Endothelial cell of umbilical vein (primary cell): ENCODE results near the gene SSC4D. TPM values are rescaled to one million over a fixed set of nuclear protein-coding genes. Genes with fewer than 3 reads are reported as not detected.

Source experiments
- BruUV-seq: library from RNA; stranded (reverse); fragments of 400-500 nt; replicated peaks from 2 replicates; lab custom pipeline; 2021; lab: Mats Ljungman, UMichigan
- CTCF ChIA-PET: fragments of 300-600, 350-600 bp; sonication (Branson Sonifier 250); formaldehyde crosslinking; loops from one replicate; lab custom pipeline; 2021; ENCODE audit warnings: antibody characterized with exemption, inconsistent platforms; lab: Charles Lee
- POLR2A ChIA-PET: fragments of 300-600, 350-600 bp; sonication (Branson Sonifier 250); formaldehyde crosslinking; loops from one replicate; lab custom pipeline; 2021; ENCODE audit warnings: antibody characterized with exemption, inconsistent platforms; lab: Charles Lee
- DNase-seq: peaks from one replicate; pipeline ENCODE4 v3.0.0-alpha.2; 2011; ENCODE audit warnings: low read depth, low spot score
- FAIRE-seq: peaks from 2 replicates; lab custom pipeline; 2011; peaks lifted over from hg19 to GRCh38; lab: Jason Lieb, UNC
- H2AFZ ChIP-seq: 2 replicates; pipeline ENCODE4 v1.6.0; 2012; ENCODE audit warnings: low read depth, low read length, control low read depth, inconsistent platforms
- H3K27ac ChIP-seq: 2 replicates; pipeline ENCODE4 v1.5.1; 2011; ENCODE audit warnings: low read depth, mild to moderate bottlenecking, control low read depth, low read length, moderate library complexity; ENCODE audit not compliant: insufficient read depth
- H3K27me3 ChIP-seq, 2 experiments: 2 replicates each; pipeline versions ENCODE4 v1.6.0 to v1.6.1; 2011; ENCODE audit warnings: low read length in 2 of 2, mixed read lengths in 1 of 2; ENCODE audit not compliant: control insufficient read depth in 2 of 2, insufficient read depth in 2 of 2
- H3K36me3 ChIP-seq, 2 experiments: 2 replicates in 1 of 2; 3 replicates in 1 of 2; pipeline ENCODE4 v1.5.1; 2011; ENCODE audit warnings: low read length in 2 of 2, mild to moderate bottlenecking in 1 of 2, moderate library complexity in 1 of 2; ENCODE audit not compliant: control insufficient read depth in 2 of 2, insufficient read depth in 2 of 2; ENCODE audit errors: extremely low read depth in 1 of 2
- H3K4me1 ChIP-seq: 3 replicates; pipeline ENCODE4 v1.5.1; 2011; ENCODE audit warnings: mild to moderate bottlenecking, low read length; ENCODE audit not compliant: control insufficient read depth, insufficient read depth; ENCODE audit errors: extremely low read depth
- H3K4me2 ChIP-seq: 2 replicates; pipeline ENCODE4 v1.6.1; 2011; ENCODE audit warnings: low read length, control low read depth, mixed read lengths; ENCODE audit not compliant: insufficient read depth
- H3K4me3 ChIP-seq, 3 experiments: fragments of 200-600 bp in 1 of 3; sonication (generic), shearing (Covaris generic) in 1 of 3; replicated peaks in 1 of 3; 2 replicates each; pipeline ENCODE4 v1.5.1; 2011 to 2016; ENCODE audit warnings: control low read depth in 3 of 3, low read length in 3 of 3, mild to moderate bottlenecking in 2 of 3, inconsistent platforms in 1 of 3, low read depth in 1 of 3, moderate library complexity in 1 of 3; ENCODE audit not compliant: insufficient read depth in 1 of 3
- H3K79me2 ChIP-seq: 2 replicates; pipeline ENCODE4 v1.6.0; 2012; ENCODE audit warnings: low read length, inconsistent platforms; ENCODE audit not compliant: control insufficient read depth, insufficient read depth
- H3K9ac ChIP-seq: replicated peaks from 2 replicates; pipeline ENCODE3; 2011; ENCODE audit warnings: low read length, control low read depth; ENCODE audit not compliant: insufficient read depth; ENCODE audit errors: extremely low read depth
- H3K9me1 ChIP-seq: replicated peaks from 3 replicates; pipeline ENCODE4 v1.6.0; 2011; ENCODE audit warnings: mild to moderate bottlenecking, low read length; ENCODE audit not compliant: control insufficient read depth, insufficient read depth; ENCODE audit errors: extremely low read depth
- H3K9me3 ChIP-seq: replicated peaks from 2 replicates; pipeline ENCODE4 v1.5.1; 2012; ENCODE audit warnings: low read length, inconsistent platforms; ENCODE audit not compliant: control insufficient read depth, insufficient read depth
- H4K20me1 ChIP-seq: replicated peaks from 2 replicates; pipeline ENCODE3; 2011; ENCODE audit warnings: mild to moderate bottlenecking, low read length; ENCODE audit not compliant: control insufficient read depth, insufficient read depth; ENCODE audit errors: extremely low read depth
- EZH2 ChIP-seq: IDR thresholded peaks from 2 replicates; pipeline ENCODE4 v1.6.1; 2012; ENCODE audit warnings: borderline replicate concordance, low read depth, mild to moderate bottlenecking, moderate library complexity, low read length, inconsistent platforms; ENCODE audit not compliant: severe bottlenecking
- GATA2 ChIP-seq: IDR thresholded peaks from 2 replicates; pipeline ENCODE4 v1.7.0; 2011; ENCODE audit warnings: low read depth, mild to moderate bottlenecking, moderate library complexity, mixed read lengths, low read length; ENCODE audit not compliant: insufficient read length, insufficient read depth
- JUN ChIP-seq: IDR thresholded peaks from 2 replicates; pipeline ENCODE4 v1.6.1; 2011; ENCODE audit warnings: borderline replicate concordance, low read depth; ENCODE audit not compliant: insufficient read length, insufficient read depth
- MYC ChIP-seq: IDR thresholded peaks from one replicate; pipeline ENCODE4 v1.6.1; 2011; ENCODE audit warnings: mild to moderate bottlenecking, low read depth, low read length
- POLR2A ChIP-seq: IDR thresholded peaks from 2 replicates; pipeline ENCODE4 v1.6.1; 2012; ENCODE audit warnings: low read depth, mild to moderate bottlenecking, control low read depth, low read length
- POLR2AphosphoS5 ChIP-seq: IDR thresholded peaks from 2 replicates; pipeline ENCODE4 v1.6.1; 2012; ENCODE audit warnings: low read depth, mild to moderate bottlenecking, control low read depth, low read length, moderate library complexity; ENCODE audit not compliant: insufficient read depth
- dilution Hi-C: fragments of 300-500 bp; cut with MboI; formaldehyde crosslinking; loops from one replicate; pipeline ENCODE4 v1.15.0; 2019; ENCODE audit warnings: low sequenced_read_pairs; ENCODE audit not compliant: extremely low pct_ligation_motif_present
- intact Hi-C: fragments of 100-400 bp; cut with micrococcal nuclease; formaldehyde crosslinking; loops from one replicate; pipeline ENCODE4 v1.10.0; 2022
- polyA plus RNA-seq, 4 experiments: library from polyadenylated mRNA; depleted of rRNA in 3 of 4; stranded (reverse) in 3 of 4; unstranded in 1 of 4; fragments of >200 nt; gene quantifications; 2 replicates each; pipeline versions ENCODE4 v1.2.1 to v1.2.3, GENCODE V29; 2011 to 2012; ENCODE audit warnings: missing spikeins in 1 of 4
- total RNA-seq: library from RNA; stranded (reverse); gene quantifications from 2 replicates; pipeline ENCODE4 v1.2.3, GENCODE V29; 2021
- TF ChIP-seq, protein P1 (sequence below), 2 donors: IDR thresholded peaks; 1 replicate in 1 of 2; 2 replicates in 1 of 2; pipeline ENCODE4 v1.5.1; 2011; ENCODE audit warnings: low read length in 2 of 2, mild to moderate bottlenecking in 2 of 2, moderate library complexity in 2 of 2, control low read depth in 1 of 2, inconsistent platforms in 1 of 2, low read depth in 1 of 2; ENCODE audit not compliant: insufficient read depth in 1 of 2; ENCODE audit errors: extremely low read depth in 1 of 2
- TF ChIP-seq, protein P2 (sequence below): IDR thresholded peaks from 2 replicates; pipeline ENCODE4 v1.6.1; 2011; ENCODE audit not compliant: insufficient read depth, insufficient read length

The SSC4D gene
- total and polyA plus RNA-seq, 2 donors (not counting 3 experiments of a cell fraction or from before 2014, with no cell fraction given) = 0.46 to 0.88 TPM

DNA sequence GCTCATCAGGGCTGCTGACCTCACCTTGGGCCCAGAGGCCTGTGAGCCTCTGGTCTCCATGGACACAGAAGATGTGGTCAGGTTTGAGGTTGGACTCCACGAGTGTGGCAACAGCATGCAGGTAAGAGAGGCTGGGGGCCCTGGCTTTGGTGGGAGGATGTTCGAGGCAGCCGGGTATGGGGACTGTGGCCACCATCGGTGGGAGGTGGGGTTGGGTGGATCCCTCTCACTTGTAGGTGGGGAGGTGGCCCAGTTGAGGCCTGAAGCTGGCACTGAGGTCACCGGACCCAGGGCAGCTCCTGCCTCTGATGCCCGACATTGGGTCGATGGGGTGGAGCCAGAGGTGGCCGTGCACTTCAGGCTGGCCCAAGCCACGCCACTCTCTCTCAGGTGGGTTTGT, 15.7 kb upstream of the SSC4D start:
- no peaks in the 10 kb centered on the region for H3K79me2 ChIP-seq
- H3K36me3 ChIP-seq = no peaks in the 10 kb centered on the region
- no peaks in the 10 kb centered on the region for H3K9me1 ChIP-seq
- H3K4me1 ChIP-seq = peaks cover 9% of the 10 kb centered on the region
- H3K9ac ChIP-seq = no peak overlapping the region
- FAIRE-seq = no peak
- intact Hi-C loops = no loop called here
- no peak for DNase-seq
- H3K27ac ChIP-seq = no peak overlapping the region
- H3K9me3 ChIP-seq = no peaks in the 10 kb centered on the region
- TF ChIP-seq, protein P1, sequence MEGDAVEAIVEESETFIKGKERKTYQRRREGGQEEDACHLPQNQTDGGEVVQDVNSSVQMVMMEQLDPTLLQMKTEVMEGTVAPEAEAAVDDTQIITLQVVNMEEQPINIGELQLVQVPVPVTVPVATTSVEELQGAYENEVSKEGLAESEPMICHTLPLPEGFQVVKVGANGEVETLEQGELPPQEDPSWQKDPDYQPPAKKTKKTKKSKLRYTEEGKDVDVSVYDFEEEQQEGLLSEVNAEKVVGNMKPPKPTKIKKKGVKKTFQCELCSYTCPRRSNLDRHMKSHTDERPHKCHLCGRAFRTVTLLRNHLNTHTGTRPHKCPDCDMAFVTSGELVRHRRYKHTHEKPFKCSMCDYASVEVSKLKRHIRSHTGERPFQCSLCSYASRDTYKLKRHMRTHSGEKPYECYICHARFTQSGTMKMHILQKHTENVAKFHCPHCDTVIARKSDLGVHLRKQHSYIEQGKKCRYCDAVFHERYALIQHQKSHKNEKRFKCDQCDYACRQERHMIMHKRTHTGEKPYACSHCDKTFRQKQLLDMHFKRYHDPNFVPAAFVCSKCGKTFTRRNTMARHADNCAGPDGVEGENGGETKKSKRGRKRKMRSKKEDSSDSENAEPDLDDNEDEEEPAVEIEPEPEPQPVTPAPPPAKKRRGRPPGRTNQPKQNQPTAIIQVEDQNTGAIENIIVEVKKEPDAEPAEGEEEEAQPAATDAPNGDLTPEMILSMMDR (IDR thresholded peaks at IDR 0.05; ENCODE audit: extremely low read depth in 1 of 2, insufficient read depth in 1 of 2, low read depth in 1 of 2, low read length in 2 of 2) = no peak
- TF ChIP-seq MYC (no peak), JUN (no peak), POLR2AphosphoS5 (no peak), POLR2A (no peak)
- POLR2A ChIA-PET = no interaction called here
- no peak overlapping the region for H3K4me3 ChIP-seq
- no TSS peak for BruUV-seq
- H2AFZ ChIP-seq = no peak overlapping the region
- H3K4me2 ChIP-seq = no peak overlapping the region
- no peaks in the 10 kb centered on the region for H4K20me1 ChIP-seq
- CTCF ChIA-PET = no interaction called here
- H3K27me3 ChIP-seq = peaks cover 0 to under 1% of the 10 kb centered on the region in 2 experiments
- dilution Hi-C loops = no loop called here

DNA sequence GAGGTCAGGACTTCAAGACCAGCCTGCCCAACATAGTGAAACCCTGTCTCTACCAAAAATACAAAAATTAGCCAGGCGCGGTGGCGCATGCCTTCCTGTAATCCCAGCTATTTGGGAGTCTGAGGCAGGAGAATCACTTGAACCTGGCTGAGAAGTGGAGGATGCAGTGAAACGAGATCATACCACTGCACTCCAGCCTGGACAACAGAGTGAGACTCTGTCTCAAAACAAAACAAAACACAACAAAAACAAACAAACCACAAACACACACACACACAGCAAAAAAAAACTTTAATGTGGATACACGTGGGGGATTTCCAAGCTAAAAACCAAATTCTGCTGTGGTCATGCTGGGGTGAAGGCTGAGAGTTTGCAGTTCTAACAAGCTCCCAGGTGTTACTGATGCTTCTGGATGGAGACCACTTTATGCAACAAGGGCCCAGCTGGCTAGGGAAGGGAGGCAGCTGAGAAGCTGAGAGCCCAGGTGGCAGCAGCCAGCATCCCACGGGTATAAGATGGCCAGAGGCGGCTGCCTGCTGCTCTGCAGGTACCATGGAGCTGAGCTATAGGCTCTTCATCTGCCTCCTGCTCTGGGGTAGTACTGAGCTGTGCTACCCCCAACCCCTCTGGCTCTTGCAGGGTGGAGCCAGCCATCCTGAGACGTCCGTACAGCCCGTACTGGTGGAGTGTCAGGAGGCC, 15.1 kb upstream of the SSC4D start, which contains the start of gene ZP3:
ZP3 (plus strand) TSS at position 538 of the 699 bp plus-strand sequence; CDS start at position 553, 15 bp downstream.
- Histone ChIP-seq H3K9me3 (no peaks in the 10 kb centered on the region), H3K4me3 (no peak within 1 kb of the TSS), H3K4me2 (no peak within 1 kb of the TSS), H3K27ac (no peak within 1 kb of the TSS), H3K9ac (no peak within 1 kb of the TSS), H3K36me3 (no peaks in the 10 kb centered on the region), H4K20me1 (no peaks in the 10 kb centered on the region), H3K79me2 (no peaks in the 10 kb centered on the region), H3K4me1 (peaks cover 9% of the 10 kb centered on the region), H3K27me3 (peaks cover 0 to 3% of the 10 kb centered on the region in 2 experiments), H3K9me1 (no peaks in the 10 kb centered on the region), H2AFZ (no peak within 1 kb of the TSS)
- DNase-seq (no peak), FAIRE-seq (no peak)
- CTCF ChIA-PET = interaction anchor here (0.7 kb wide), 1 partner anchor 162 kb away, joined by 3 read pairs; no protein-coding TSS in a partner anchor
- TF ChIP-seq POLR2A (no peak), EZH2 (no peak), GATA2 (no peak), JUN (no peak)
- TF ChIP-seq, protein P2, sequence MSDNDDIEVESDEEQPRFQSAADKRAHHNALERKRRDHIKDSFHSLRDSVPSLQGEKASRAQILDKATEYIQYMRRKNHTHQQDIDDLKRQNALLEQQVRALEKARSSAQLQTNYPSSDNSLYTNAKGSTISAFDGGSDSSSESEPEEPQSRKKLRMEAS = no peak
- no TSS peak for BruUV-seq
- dilution Hi-C loops (no loop called here), intact Hi-C loops (no loop called here)
- POLR2A ChIA-PET = interaction anchor here (0.9 kb wide), 1 partner anchor 13 kb away, joined by 3 read pairs; no protein-coding TSS in a partner anchor
